GM23248 (cell line): ENCODE results near the gene LYSMD1.

ENCODE experiments used
- EZH2 ChIP-seq: fragments of 200-600 bp; sonication (generic); IDR thresholded peaks from 2 replicates; pipeline ENCODE4 v1.6.1; 2018; ENCODE audit warnings: antibody characterized with exemption, mild to moderate bottlenecking; ENCODE audit not compliant: insufficient read depth, poor library complexity, severe bottlenecking
- EZH2phosphoT487 ChIP-seq: fragments of 200-600 bp; sonication (generic); IDR thresholded peaks from 2 replicates; pipeline ENCODE4 v1.6.1; 2018; ENCODE audit warnings: antibody characterized with exemption, moderate library complexity, mild to moderate bottlenecking, low read depth; ENCODE audit not compliant: insufficient read depth

- no peak for TF ChIP-seq EZH2
- no peak for TF ChIP-seq EZH2phosphoT487
Measured at GRCh38 chr1:151145304-151146071, 20.2 kb downstream of the LYSMD1 start.
